Endodermal cell (in vitro differentiated cells): ENCODE results near the gene ADAM15. TPM values are rescaled to one million over a fixed set of nuclear protein-coding genes. Genes with fewer than 3 reads are reported as not detected.

ENCODE experiments used
- DNase-seq: peaks from one replicate; pipeline ENCODE4 v3.0.0-alpha.2; 2017
- H3K27ac ChIP-seq: 2 replicates; pipeline ENCODE4 v1.5.1; 2013; ENCODE audit warnings: mild to moderate bottlenecking, low read depth, low read length, moderate library complexity
- H3K27me3 ChIP-seq: 2 replicates; pipeline ENCODE4 v1.6.1; 2013; ENCODE audit warnings: mild to moderate bottlenecking, low read length, moderate library complexity; ENCODE audit not compliant: insufficient read depth, control insufficient read depth, poor library complexity, severe bottlenecking
- H3K36me3 ChIP-seq: 2 replicates; pipeline ENCODE4 v1.7.0; 2013; ENCODE audit warnings: mild to moderate bottlenecking, low read length, moderate library complexity; ENCODE audit not compliant: control insufficient read depth, insufficient read depth
- H3K4me1 ChIP-seq: one replicate; pipeline ENCODE4 v1.7.0; 2013; ENCODE audit warnings: low read length; ENCODE audit not compliant: control insufficient read depth, insufficient read depth
- H3K4me3 ChIP-seq: 2 replicates; pipeline ENCODE4 v1.5.1; 2013; ENCODE audit warnings: mild to moderate bottlenecking, low read length, moderate library complexity
- H3K9ac ChIP-seq: 2 replicates; pipeline ENCODE4 v1.6.1; 2013; ENCODE audit warnings: mild to moderate bottlenecking, low read length, moderate library complexity; ENCODE audit not compliant: poor library complexity, severe bottlenecking; ENCODE audit errors: extremely low read depth
- H3K9me3 ChIP-seq: 2 replicates; pipeline ENCODE4 v1.6.1; 2013; ENCODE audit warnings: mild to moderate bottlenecking, low read length, moderate library complexity; ENCODE audit not compliant: control insufficient read depth
- H3K27ac Mint-ChIP-seq: 2 replicates; pipeline ENCODE4 v1.8.0; 2020; ENCODE audit warnings: mixed read lengths
- H3K27me3 Mint-ChIP-seq: 2 replicates; pipeline ENCODE4 v1.8.0; 2021; ENCODE audit warnings: mild to moderate bottlenecking, mixed read lengths; ENCODE audit not compliant: insufficient read depth
- H3K36me3 Mint-ChIP-seq: 2 replicates; pipeline ENCODE4 v1.8.0; 2020; ENCODE audit warnings: low read depth, mixed read lengths
- H3K4me1 Mint-ChIP-seq: 2 replicates; pipeline ENCODE4 v1.8.0; 2020; ENCODE audit warnings: mixed read lengths
- H3K4me3 Mint-ChIP-seq: 2 replicates; pipeline ENCODE4 v1.8.0; 2020; ENCODE audit warnings: mild to moderate bottlenecking, moderate library complexity, mixed read lengths
- H3K9me3 Mint-ChIP-seq: 2 replicates; pipeline ENCODE4 v1.8.0; 2020; ENCODE audit warnings: mild to moderate bottlenecking, mixed read lengths
- CTCF ChIP-seq: fragments of 200-600 bp; sonication (generic); conservative IDR thresholded peaks from 2 replicates; pipeline ENCODE4 v1.5.0; 2021; ENCODE audit warnings: antibody characterized with exemption, mild to moderate bottlenecking
- WGBS, 2 experiments: methylation state at CpG; one replicate each; pipeline versions ENCODE4 v1.1.5 to v1.1.7; 2013; ENCODE audit warnings: missing lambda C conversion rate in 2 of 2, mixed read lengths in 1 of 2; ENCODE audit not compliant: insufficient coverage in 1 of 2, insufficient read length in 1 of 2; 5-methylcytosine and 5-hydroxymethylcytosine counted together
- total RNA-seq, 2 donors: library from RNA; stranded (reverse); fragmentation: NEBNext Ultra II Directional in 1 of 2; extraction: Animal tissue kit (Norgen Biotek cat#: 25700) in 1 of 2; gene quantifications; 2 replicates in 1 of 2; 3 replicates in 1 of 2; pipeline ENCODE4 v1.2.1, GENCODE V29; 2021

ADAM15 gene
- total RNA-seq, 2 donors from 2014 or later = 13.4 to 16.5 TPM

- no peaks in the 10 kb centered on the region for H3K27me3 ChIP-seq
- H3K4me3 ChIP-seq = no peak overlapping the region
- Mint-ChIP-seq H3K9me3 (no peaks in the 10 kb centered on the region), H3K27me3 (peaks cover 9% of the 10 kb centered on the region), H3K4me1 (no peaks in the 10 kb centered on the region), H3K36me3 (no peaks in the 10 kb centered on the region), H3K4me3 (no peak overlapping the region), H3K27ac (no peak overlapping the region)
- H3K9me3 ChIP-seq = no peaks in the 10 kb centered on the region
- no peaks in the 10 kb centered on the region for H3K4me1 ChIP-seq
- DNase-seq = no peak
- no peak overlapping the region for H3K27ac ChIP-seq
- 91 to 96% methylated on average over 6 to 16 of the region's 16 CpGs for WGBS, 2 experiments
- H3K9ac ChIP-seq = no peak overlapping the region
- TF ChIP-seq CTCF = no peak
- no peaks in the 10 kb centered on the region for H3K36me3 ChIP-seq
Observed at GRCh38 chr1:155029513-155030242, 21.4 kb upstream of the ADAM15 start.

GRCh38 chr1:155030243-155030795 lies 20.8 kb upstream of the ADAM15 start:
- Histone ChIP-seq H3K4me3 (no peak overlapping the region), H3K27me3 (no peaks in the 10 kb centered on the region), H3K36me3 (no peaks in the 10 kb centered on the region), H3K27ac (no peak overlapping the region), H3K4me1 (no peaks in the 10 kb centered on the region), H3K9me3 (no peaks in the 10 kb centered on the region), H3K9ac (no peak overlapping the region)
- Mint-ChIP-seq H3K4me3 (no peak overlapping the region), H3K27ac (no peak overlapping the region), H3K9me3 (no peaks in the 10 kb centered on the region), H3K36me3 (no peaks in the 10 kb centered on the region), H3K27me3 (peaks cover 9% of the 10 kb centered on the region), H3K4me1 (no peaks in the 10 kb centered on the region)
- 90 to 94% methylated on average over 11 to 15 of the region's 15 CpGs for WGBS, 2 experiments
- TF ChIP-seq CTCF = no peak
- DNase-seq = no peak

- H3K4me1 ChIP-seq = no peaks in the 10 kb centered on the region
- no peak overlapping the region for H3K4me3 ChIP-seq
- H3K9me3 ChIP-seq = no peaks in the 10 kb centered on the region
- DNase-seq = no peak
- H3K9ac ChIP-seq = no peak overlapping the region
- peaks cover 9% of the 10 kb centered on the region for H3K27me3 Mint-ChIP-seq
- no peak overlapping the region for H3K27ac Mint-ChIP-seq
- 93 to 94% methylated on average over 10 to 11 of the region's 11 CpGs for WGBS, 2 experiments
- no peaks in the 10 kb centered on the region for H3K36me3 Mint-ChIP-seq
- no peak overlapping the region for H3K4me3 Mint-ChIP-seq
- H3K9me3 Mint-ChIP-seq = no peaks in the 10 kb centered on the region
- H3K27me3 ChIP-seq = no peaks in the 10 kb centered on the region
- H3K4me1 Mint-ChIP-seq = no peaks in the 10 kb centered on the region
- H3K36me3 ChIP-seq = no peaks in the 10 kb centered on the region
- no peak for TF ChIP-seq CTCF
- no peak overlapping the region for H3K27ac ChIP-seq
Observed at GRCh38 chr1:155030899-155031298, 20.2 kb upstream of the ADAM15 start.
